ENCODE data around the gene AARSD1.
"Not testable (repeated sequence)": the region's sequence is repeated elsewhere in the genome, so short reads cannot be mapped to it uniquely, and the experiment has no call there.

AARSD1 gene, protein sequence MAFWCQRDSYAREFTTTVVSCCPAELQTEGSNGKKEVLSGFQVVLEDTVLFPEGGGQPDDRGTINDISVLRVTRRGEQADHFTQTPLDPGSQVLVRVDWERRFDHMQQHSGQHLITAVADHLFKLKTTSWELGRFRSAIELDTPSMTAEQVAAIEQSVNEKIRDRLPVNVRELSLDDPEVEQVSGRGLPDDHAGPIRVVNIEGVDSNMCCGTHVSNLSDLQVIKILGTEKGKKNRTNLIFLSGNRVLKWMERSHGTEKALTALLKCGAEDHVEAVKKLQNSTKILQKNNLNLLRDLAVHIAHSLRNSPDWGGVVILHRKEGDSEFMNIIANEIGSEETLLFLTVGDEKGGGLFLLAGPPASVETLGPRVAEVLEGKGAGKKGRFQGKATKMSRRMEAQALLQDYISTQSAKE

DNA sequence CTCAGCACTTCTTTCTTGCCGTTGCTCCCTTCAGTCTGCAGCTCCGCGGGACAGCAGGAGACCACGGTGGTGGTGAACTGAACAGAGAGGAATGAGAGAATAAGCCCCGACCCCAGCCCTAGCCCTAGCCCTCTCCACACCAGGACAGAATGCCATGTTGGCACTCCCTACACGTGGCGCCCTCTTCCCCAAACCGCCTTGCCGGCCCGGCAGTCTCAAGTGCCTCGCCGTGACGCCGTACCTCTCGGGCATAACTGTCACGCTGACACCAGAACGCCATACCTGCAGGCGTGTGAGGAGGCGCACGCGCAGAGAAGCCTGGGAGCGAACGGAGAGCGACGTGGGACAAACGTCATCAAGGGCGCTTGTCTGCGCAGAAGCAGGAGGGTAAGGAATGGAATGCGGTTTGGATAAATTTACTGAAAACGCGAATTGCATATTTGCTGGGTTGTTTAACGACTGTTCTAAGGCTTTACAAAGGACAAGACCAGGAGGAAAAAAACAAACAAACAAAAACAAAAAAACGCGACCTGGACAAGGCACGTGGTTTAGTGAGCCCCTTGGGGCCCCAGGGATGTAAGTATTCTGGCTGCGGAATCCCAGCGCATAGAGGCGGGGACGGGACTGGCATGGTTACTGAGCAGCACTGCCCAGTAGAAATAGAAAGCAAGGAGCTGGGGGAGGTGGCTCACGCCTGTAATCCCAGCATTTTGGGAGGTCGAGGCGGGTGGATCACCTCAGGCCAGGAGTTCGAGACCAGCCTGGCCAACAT is at the start of gene AARSD1:
Gene AARSD1 (minus strand): TSS at position 294 of the 772 bp plus-strand sequence. CDS start 14 bp downstream, at position 280.
- DNase-seq: peak; percentile 93 to 95 (median 94)

DNA sequence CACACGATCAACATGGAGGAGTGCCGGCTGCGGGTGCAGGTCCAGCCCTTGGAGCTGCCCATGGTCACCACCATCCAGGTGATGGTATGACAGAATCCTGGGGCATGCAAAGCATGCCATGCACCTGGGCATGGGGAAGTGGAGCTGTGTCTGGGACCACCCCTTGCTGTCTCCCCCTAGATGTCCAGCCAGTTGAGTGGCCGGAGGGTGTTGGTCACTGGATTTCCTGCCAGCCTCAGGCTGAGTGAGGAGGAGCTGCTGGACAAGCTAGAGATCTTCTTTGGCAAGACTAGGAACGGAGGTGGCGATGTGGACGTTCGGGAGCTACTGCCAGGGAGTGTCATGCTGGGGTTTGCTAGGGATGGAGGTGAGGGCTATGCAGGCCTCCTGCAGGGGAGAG is 49.0 kb upstream of the AARSD1 start:
- no peak for DNase-seq

DNA sequence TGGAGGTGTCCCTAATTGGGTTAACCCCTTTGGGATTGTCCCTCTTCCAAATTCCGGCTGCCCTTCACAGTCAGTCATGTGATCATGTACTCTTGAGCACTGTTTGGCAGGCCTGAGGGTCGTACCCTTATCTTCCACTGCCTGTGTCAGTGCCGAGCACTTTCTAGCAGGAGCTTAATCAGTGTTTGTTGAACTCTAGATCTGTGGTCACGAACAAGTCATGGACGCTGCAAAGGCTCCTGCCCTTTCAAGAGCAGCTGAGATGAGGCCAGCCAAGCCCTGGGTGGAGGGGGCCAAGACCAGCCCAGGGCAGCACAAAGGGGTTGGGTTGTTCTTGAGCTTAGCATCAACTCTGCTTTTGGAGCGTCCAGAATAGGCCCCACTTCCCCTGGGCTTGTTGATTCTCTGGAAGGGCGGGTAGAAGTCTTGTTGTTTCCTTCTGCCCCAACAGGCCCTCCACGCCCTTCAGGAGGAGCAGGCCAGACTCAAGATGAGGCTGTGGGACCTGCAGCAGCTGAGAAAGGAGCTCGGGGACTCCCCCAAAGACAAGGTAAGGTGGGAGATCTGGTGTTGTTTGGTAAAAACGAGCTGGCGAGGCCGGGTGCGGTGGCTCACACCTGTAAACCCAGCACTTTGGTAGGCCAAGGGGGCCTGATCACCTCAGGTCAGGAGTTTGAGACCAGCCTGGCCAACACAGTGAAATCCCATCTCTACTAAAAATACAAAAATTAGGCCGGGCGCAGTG is 47.6 kb upstream of the AARSD1 start:
- no peak for DNase-seq

DNA sequence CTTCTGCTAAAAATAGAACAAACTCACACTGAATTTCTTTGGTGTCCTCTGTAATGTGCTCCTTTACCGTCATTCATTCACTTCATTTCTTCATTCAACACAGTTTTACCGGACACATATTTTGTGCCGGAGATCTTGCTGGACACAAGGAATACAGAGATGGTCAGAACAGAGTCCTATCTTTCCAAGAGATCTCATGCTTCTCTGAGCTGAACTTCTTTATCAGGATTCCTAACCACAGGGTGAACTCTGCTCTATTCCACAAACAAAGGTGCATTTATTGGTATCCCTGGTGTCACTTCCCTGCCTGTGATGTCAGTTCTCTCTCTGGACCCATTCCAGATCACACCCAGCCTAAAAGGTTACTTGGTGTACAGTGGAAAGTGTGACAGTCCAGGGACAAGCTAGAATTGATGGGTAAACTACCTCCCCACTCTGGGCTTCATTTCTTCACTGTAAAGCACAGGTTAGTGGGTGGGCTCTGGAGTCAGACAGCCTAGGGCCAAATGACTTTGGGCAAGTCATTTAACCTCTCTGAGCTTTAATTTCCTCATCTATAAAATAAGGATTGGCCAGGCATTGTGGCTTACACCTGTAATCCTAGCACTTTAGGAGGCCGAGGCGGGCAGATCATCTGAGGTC is 46.5 kb upstream of the AARSD1 start:
- DNase-seq: no peak

DNA sequence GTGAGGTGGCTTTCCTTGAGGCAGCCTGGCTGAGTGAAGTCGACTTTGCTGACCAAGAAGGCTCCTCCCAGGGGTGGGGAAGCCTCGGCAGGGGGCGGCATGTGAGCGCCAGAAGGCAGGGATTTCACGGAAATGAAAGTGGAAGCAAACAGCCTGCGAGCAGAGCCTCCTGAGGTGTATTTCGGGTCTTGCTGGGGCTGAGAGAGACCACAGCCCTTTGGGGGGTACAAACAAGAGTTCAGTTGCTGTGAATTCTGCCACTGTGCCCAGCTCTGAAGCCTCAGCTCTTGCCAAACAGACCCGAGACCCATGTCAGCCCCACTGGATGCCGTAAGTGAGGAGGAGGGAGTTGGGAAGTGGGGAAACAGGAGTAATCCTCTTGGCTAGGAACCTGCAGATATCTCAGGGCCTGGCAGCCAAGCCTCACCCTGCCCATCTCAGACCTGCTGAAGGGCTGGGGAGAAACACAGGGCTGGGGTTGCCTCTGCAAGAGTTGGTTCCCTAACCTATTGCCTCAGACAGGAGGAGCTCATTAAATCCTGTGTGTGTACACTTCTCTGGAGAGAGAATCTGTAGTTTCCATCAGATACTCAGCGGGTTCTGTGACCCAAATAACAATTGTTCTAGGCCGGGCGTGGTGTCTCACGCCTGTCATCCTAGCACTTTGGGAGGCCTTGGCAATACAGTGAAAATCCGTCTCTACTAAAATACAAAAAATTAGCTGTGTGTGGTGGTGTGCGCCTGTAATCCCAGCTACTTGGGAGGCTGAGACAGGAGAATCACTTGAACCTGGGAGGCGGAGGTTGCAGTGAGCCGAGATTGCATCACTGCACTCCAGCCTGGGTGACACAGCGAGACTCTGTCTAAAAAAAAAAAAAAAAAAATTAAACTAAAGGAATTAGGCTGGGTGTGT is 42.6 kb upstream of the AARSD1 start, which contains the start of gene IFI35:
Gene IFI35 (plus strand): TSS at position 146 of the 913 bp plus-strand sequence. CDS start 164 bp downstream, at position 310.
- peak; percentile 95 for DNase-seq

DNA sequence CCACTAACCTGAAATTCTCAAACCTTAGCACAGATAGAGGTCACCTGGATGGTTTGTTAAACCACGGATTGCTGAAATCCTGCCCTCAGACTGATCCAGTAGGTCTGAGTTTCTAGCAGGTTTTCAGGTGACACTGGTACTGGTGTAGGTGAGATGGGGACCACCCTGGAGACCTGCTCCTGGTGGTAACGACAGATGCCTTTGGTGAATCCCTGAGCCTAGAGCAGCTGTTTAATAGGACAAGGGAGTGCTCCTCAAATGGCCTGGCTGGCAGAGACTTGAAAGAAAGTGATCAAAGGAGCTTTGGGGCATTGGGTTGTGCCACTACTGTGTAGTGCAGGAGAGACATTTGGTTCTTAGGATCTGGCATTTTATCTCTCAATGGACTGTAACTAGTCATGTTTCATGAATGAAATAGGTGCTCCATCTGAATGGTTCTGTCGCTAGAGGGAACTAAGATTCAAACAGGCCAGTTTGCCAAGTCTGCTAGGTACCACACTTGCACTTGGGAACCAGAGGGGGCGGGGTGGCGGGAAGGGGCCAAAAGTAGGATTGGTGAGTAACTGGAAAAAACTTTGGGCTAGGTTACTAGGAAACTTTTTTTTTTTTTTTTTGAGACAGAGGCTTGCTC is 39.4 kb upstream of the AARSD1 start:
- DNase-seq: no peak

DNA sequence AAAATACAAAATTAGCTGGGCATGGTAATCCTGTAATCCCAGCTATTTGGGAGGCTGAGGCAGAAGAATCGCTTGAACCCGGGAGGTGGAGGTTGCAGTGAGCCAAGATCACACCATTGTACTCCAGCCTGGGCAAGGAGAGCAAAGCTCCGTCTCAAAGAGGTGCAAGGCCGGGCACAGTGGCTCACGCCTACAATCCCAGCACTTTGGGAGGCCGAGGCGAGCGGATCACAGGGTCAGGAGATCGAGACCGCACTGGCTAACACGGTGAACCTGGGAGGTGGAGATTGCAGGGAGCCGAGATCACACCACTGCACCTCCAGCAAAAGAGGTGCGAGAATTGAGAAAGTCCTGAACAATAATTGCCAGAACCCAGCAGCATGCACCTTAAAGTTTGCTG is 36.6 kb upstream of the AARSD1 start:
- DNase-seq: not testable (repeated sequence)

DNA sequence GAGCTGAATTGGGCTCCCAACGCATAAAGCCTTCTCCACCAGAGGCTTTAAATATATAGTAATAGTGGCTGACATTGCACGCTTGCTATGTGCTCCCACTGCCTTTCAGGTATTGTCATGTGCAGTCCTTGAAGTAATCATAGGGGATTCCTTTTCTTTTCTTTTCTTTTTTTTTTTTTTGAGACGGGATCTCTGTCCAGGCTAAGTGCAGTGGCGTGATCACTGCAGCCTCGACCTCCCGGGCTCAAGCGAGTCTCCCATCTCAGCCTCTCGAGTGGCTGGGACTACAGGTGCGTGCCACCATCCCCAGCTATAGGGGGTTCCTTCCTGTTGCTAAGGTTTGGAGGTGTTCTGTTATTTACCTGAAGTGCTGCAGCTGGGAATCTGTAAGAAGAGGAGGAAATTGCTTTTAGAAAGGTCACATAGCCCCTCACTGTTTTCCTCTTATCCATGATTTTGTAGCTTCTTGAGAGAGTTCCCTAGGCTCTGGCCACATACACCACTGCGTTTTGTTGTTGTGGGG is 34.8 kb upstream of the AARSD1 start:
- no peak for DNase-seq

DNA sequence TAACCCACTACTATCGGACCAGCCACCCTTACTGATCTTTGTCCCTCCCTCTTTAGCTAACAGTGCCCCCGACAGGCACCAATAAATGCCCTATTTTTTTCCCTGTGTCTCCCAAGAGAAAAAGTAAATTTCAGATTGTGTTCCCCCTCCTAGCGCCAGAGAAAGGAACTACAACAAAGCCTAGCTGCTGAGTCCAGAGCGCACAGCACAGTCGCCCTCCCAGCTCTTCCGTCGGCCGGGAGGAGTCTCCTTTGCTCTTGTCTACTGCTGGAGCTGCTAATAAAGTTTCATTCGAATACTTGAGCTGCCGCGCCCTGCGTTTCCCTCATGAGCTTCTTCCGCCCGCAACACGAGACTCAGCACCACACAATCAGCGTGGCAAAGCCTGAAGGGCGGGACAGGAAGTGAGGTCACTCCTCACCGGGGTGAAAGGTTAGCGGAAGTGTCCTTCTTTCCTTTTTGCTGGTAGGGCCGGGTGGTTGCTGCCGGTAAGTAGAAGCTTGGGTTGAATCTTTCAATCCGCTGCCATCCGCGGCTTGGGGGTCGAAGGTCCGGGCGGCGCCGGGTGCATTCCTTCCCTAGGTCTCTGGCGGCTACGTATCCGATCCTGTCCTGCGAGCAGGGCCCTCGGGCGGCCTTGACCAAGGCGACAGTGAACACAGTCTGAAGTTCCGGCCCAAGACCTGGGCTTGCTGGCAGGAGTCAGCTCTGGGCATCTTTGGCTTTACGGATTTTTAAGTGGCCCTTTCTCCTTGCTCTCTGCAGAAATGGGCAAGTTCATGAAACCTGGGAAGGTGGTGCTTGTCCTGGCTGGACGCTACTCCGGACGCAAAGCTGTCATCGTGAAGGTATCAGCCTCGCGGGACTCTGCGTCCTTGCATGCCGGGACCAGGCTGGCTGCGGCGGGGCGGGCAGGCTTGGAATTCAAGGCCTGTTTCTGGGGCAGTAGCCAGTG is 34.0 kb upstream of the AARSD1 start, which contains the start of gene RPL27:
Gene RPL27 (plus strand): TSS at position 436 of the 955 bp plus-strand sequence. CDS start 332 bp downstream, at position 768.
- peak; percentile 97 to 100 (median 99) for DNase-seq

DNA sequence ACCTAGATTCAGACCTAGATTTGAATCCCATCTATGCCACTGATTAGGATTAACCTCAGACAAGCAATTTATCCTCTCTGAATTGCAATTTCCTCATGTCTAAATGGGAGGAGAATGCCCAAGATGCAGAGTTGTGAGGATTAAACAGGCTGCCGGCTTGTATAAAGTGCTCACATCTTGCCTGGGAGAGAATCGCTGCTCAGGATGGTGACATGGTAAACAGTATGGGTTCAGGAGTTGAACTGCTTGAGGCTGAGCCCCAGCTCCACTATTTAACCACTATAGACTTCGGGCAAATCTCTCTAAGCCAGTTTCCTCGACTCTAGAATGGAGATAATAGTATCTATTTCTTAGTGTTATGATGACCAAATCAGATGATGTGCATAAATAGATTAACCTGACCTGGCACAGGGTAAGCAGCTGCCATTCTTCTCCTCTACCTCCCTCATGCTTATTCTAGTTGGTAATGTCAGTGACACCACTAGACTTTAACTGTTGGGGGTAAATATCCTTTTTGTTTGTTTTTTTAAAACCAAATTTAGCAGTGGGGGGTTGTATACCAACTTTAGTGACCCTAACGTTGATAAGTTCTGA is 33.2 kb upstream of the AARSD1 start:
- DNase-seq: no peak

DNA sequence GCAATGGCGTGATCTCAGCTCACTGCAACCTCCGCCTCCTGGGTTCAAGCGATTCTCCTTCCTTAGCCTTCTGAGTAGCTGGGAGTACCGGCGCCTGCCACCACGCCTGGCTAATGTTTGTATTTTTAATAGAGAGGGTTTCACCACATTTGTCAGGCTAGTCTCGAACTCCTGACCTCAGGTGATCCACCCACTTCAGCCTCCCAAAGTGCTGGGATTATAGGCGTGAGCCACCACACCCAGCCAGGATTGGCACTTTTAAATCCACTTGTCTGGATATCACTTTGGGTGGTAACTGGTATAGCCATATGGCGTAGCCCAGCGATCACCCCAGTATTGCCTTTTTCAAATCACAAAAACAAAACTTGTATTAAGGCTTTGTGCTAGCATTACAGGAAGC is 29.7 kb upstream of the AARSD1 start:
- not testable (repeated sequence) for DNase-seq

DNA sequence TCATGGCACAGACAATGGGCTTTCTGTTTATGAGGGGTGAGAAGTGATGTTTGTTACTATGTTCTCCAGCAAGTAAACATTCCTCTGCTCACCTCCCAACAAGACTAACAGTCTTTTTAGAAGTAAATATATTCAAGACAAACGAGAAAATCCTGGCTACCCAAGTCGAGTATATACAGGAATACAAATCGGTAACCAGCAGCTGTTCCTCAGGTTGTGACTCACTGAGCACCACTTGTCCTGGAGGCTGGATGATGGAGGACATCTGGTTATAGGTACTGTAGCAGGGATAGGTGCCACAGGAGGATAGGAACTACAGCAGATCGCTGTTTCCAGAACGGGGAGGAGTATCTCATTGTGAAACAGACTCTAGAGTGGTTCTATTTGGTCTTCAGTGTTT is 28.6 kb upstream of the AARSD1 start:
- DNase-seq: no peak

DNA sequence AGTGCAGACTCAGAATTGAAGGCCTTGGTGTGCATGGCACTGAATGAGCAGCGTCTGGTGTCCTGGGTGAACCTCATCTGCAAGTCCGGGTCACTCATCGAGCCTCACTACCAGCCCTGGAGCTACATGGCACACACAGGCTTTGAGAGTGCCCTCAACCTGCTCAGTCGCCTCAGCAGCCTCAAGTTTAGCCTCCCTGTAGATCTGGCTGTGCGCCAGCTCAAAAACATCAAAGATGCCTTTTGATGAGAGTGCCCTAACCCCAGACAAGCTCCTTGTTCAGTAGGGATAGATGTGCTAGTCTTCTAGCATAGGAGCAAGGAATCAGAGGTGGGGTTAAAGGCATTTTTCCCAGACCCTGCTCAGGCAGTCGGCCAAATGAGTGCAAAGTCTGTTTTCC is 27.2 kb upstream of the AARSD1 start:
- no peak for DNase-seq

DNA sequence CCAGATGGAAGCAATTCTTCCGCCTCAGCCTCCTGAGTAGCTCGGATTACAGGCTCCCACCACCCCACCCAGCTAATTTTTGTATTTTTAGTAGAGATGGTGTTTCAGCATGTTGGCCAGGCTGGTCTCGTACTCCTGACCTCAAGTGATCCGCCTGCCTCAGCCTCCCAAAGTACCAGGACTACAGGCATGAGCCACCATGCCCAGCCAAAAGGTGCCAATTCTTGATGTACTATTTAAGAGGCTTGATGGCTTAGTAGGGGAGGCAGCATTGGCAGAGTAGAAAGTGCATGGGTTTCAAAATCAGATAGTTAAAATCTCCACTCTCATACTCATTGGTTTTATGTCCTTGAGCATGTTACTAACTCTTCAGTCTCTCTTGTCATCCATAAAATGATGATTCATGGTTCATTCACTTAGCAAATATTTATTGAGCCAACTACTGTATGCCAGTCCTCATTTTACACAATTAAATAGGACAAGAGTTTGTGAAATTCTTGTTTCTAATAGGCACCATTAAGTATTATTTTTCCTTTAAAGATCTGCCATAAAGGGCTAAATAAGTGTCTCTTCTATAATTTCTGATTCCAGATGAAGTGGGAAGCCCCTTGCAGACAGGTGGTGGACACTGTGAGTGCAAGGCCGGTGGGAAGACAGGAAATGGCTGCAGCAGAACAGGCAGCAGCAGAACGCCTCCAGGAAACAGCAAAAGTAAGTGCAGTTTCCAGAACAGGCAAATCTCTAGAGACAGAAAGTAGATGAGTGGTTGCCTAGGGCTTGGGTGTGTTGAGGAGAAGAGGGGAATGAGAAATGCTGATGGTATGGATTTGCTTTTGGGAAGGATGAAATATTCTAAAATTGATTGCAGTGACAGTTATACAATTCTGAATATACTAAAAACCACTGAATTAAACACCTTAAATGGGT is 25.7 kb upstream of the AARSD1 start:
- DNase-seq: no peak

DNA sequence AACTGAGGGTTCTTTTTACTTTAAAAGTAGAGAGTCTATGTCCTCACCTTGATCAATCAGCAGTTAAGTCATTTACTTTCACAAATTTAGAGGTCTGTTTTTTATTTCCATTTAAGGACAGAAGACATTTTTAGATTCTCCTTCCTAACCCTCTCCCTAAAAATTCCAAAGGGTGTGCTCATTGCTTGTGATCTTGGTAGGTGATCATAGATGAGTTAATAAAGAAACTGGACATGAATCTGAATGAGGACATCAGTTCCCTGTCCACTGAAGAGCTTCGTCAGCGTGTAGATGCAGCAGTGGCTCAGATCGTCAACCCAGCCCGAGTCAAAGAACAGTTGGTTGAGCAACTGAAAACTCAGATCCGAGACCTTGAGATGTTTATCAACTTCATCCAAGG is 24.9 kb upstream of the AARSD1 start:
- no peak for DNase-seq

DNA sequence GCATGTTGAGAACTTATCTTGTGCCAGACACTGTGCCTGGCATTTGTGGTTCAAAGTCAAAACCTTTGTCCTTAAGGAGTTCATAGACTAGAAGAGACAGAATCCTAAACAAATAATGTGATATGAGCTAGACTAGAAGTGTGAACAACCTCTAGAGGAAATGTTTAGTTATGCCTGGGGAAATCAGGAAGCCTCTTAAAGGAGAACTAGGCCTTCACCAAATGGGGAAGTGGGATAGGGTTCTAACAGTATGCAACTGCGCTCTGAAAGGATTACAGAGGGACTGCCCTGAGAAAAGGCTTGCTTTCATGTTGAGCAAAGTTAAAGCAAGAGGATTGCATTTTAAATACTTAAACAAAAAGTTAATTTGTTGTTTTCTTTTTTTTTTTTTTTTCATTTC is 21.0 kb upstream of the AARSD1 start:
- peak; percentile 81 to 89 (median 85) for DNase-seq

DNA sequence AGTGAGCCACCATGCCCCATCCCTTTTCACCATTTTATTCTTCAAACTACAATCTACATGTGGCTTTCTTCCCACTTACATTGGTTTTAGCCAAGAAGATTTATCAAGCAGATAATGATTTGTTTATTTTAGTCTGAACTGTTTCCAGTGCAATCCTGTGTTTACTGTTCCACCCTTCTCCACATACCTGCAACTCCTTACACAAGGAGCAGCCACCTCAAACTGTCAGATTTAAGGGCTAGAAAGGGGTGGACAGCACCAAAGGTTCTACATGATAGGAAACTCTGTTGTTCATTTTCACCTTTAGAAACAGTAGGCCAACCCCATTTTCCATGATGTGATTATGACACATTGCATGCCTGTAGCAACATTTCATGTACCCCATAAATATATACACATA is 18.0 kb upstream of the AARSD1 start:
- DNase-seq: no peak

Measured in suppressor macrophage treated with lipopolysaccharide for 1 hour (primary cell).